GM12878 (cell line): ENCODE measurements around the gene SEC14L6. TPM values are rescaled to one million over a fixed set of nuclear protein-coding genes. Genes with fewer than 3 reads are reported as not detected.

Source experiments
- ATAC-seq: fragments of 200-7000 bp; cut with Tn5 transposase; 3 replicates; pipeline ENCODE4 v1.9.1; 2020; ENCODE audit warnings: mild to moderate bottlenecking, moderate library complexity
- BruUV-seq: library from RNA; stranded (reverse); fragments of 400-500 nt; replicated peaks from 2 replicates; lab custom pipeline; 2021; lab: Mats Ljungman, UMichigan
- CTCF ChIA-PET: fragments of 300-600 bp; sonication (Branson Sonifier 250); formaldehyde crosslinking; extraction: SDS; loops from one replicate; lab custom pipeline; 2021; ENCODE audit warnings: inconsistent platforms; lab: Yijun Ruan, JAX
- POLR2A ChIA-PET: fragments of 350-600 bp; formaldehyde crosslinking; extraction: SDS; loops from one replicate; lab custom pipeline; 2021; ENCODE audit warnings: inconsistent platforms; lab: Charles Lee
- RAD21 ChIA-PET: fragments of 300-600 bp; sonication (Branson Sonifier 250); formaldehyde crosslinking; loops from one replicate; lab custom pipeline; 2023; ENCODE audit warnings: antibody characterized with exemption; ENCODE audit not compliant: unreplicated experiment; lab: Charles Lee
- SMC1A ChIA-PET: fragments of 300-600 bp; sonication (Branson Sonifier 250); formaldehyde crosslinking; loops from one replicate; lab custom pipeline; 2023; ENCODE audit not compliant: unreplicated experiment, uncharacterized antibody; lab: Charles Lee
- DNase-seq: peaks from one replicate; pipeline ENCODE4 v3.0.0-alpha.2; 2011; ENCODE audit warnings: low read depth, low spot score
- FAIRE-seq: peaks from 3 replicates; lab custom pipeline; 2011; peaks lifted over from hg19 to GRCh38; lab: Jason Lieb, UNC
- H2AFZ ChIP-seq: 2 replicates; pipeline ENCODE4 v1.6.0; 2011; ENCODE audit warnings: low read depth, low read length, control low read depth; ENCODE audit not compliant: control insufficient read depth
- H3K27ac ChIP-seq: 2 replicates; pipeline ENCODE4 v1.5.1; 2011; ENCODE audit warnings: control low read depth; ENCODE audit not compliant: control insufficient read depth, insufficient read depth
- H3K27me3 ChIP-seq, 2 experiments: replicated peaks in 1 of 2; 2 replicates each; pipeline versions ENCODE4 v1.6.0 to v1.6.1; 2011; ENCODE audit warnings: low read length in 1 of 2; ENCODE audit not compliant: control insufficient read depth in 2 of 2, insufficient read depth in 2 of 2
- H3K36me3 ChIP-seq, 2 experiments: 2 replicates each; pipeline ENCODE4 v1.5.1; 2011; ENCODE audit warnings: low read length in 1 of 2; ENCODE audit not compliant: control insufficient read depth in 2 of 2, insufficient read depth in 2 of 2
- H3K4me1 ChIP-seq: 2 replicates; pipeline ENCODE4 v1.6.1; 2011; ENCODE audit warnings: mild to moderate bottlenecking, low read length, moderate library complexity, mixed read lengths; ENCODE audit not compliant: control insufficient read depth, insufficient read depth
- H3K4me2 ChIP-seq: 2 replicates; pipeline ENCODE4 v1.6.0; 2011; ENCODE audit warnings: control low read depth; ENCODE audit not compliant: control insufficient read depth, insufficient read depth
- H3K4me3 ChIP-seq: fragments of 200-600 bp; sonication (generic); 2 replicates; pipeline ENCODE4 v1.5.1; 2016
- H3K79me2 ChIP-seq: 2 replicates; pipeline ENCODE4 v1.6.0; 2011; ENCODE audit warnings: low read length; ENCODE audit not compliant: control insufficient read depth, insufficient read depth
- H3K9ac ChIP-seq: 2 replicates; pipeline ENCODE4 v1.8.0; 2011; ENCODE audit warnings: low read length, control low read depth, mixed read lengths; ENCODE audit not compliant: control insufficient read depth, insufficient read depth
- H3K9me3 ChIP-seq: replicated peaks from 3 replicates; pipeline ENCODE4 v1.5.1; 2011; ENCODE audit warnings: mild to moderate bottlenecking, low read length; ENCODE audit not compliant: control insufficient read depth, insufficient read depth
- H4K20me1 ChIP-seq: 2 replicates; pipeline ENCODE4 v1.6.0; 2011; ENCODE audit not compliant: control insufficient read depth, insufficient read depth
- BCL3 ChIP-seq: IDR thresholded peaks from 2 replicates; pipeline ENCODE4 v1.6.1; 2011; ENCODE audit warnings: borderline replicate concordance, low read depth, mild to moderate bottlenecking, moderate library complexity, low read length; ENCODE audit not compliant: insufficient read depth, poor library complexity, severe bottlenecking
- CEBPZ ChIP-seq: fragments of 150-350 bp; IDR thresholded peaks from 2 replicates; pipeline ENCODE4 v1.6.1; 2016; ENCODE audit warnings: low read depth, low read length
- CREM ChIP-seq: IDR thresholded peaks from 2 replicates; pipeline ENCODE4 v1.6.1; 2014; ENCODE audit warnings: antibody characterized with exemption, low read depth
- HDAC2 ChIP-seq: fragments of 200-600 bp; sonication (generic); IDR thresholded peaks from 2 replicates; pipeline ENCODE4 v1.6.1; 2017
- SIX5 ChIP-seq: IDR thresholded peaks from 2 replicates; pipeline ENCODE4 v1.6.1; 2011; ENCODE audit warnings: mild to moderate bottlenecking, low read depth, low read length, moderate library complexity; ENCODE audit not compliant: severe bottlenecking
- WGBS: methylation state at CpG from one replicate; pipeline ENCODE4 v1.1.6; 2016; ENCODE audit warnings: low lambda C conversion rate; ENCODE audit not compliant: insufficient replicate concordance, insufficient coverage; ENCODE audit errors: missing lambda C conversion rate; 5-methylcytosine and 5-hydroxymethylcytosine counted together
- in situ Hi-C: fragments of 300-500 bp; cut with MboI; formaldehyde crosslinking; loops from 9 replicates; pipeline ENCODE4 v1.14.3; 2018; ENCODE audit warnings: mixed read lengths
- intact Hi-C: fragments of 100-400 bp; cut with micrococcal nuclease; formaldehyde crosslinking; loops from one replicate; pipeline ENCODE4 v1.14.2; 2022; ENCODE audit not compliant: unreplicated experiment
- polyA plus RNA-seq, 11 experiments: library from polyadenylated mRNA; depleted of rRNA in 4 of 11; unstranded in 6 of 11; stranded (reverse) in 5 of 11; fragments of >200 nt; fragmentation: Nextera tagmentation in 4 of 11; fragmentation: Illumina TruSeq in 1 of 11; extraction: Ambion mirVana in 4 of 11; extraction: Trizol in 1 of 11; gene quantifications; 1 replicate in 1 of 11; 2 replicates in 10 of 11; pipeline versions ENCODE4 v1.2.1 to v1.2.3, GENCODE V29; 2011 to 2016; ENCODE audit warnings: inconsistent platforms in 2 of 11, missing spikeins in 2 of 11, low read depth in 1 of 11
- total RNA-seq, 4 experiments: library from RNA; depleted of rRNA in 3 of 4; stranded (reverse); fragments of >200 nt in 3 of 4; fragmentation: Illumina TruSeq in 1 of 4; extraction: Trizol in 1 of 4; gene quantifications; 2 replicates each; pipeline versions ENCODE4 v1.2.1 to v1.2.3, GENCODE V29; 2013 to 2021
- TF ChIP-seq, protein P1 (sequence below): IDR thresholded peaks from 2 replicates; pipeline ENCODE4 v1.6.1; 2011; ENCODE audit warnings: low read depth, low read length, improper control_type of control experiment, borderline replicate concordance

SEC14L6 gene
- total and polyA plus RNA-seq, 10 of the 15 experiments (the other 5 are each of a cell fraction or from before 2014, with no cell fraction given) = not detected

GRCh38 chr22:30514252-30514651, 32.3 kb downstream of the SEC14L6 start (continued):
- TF ChIP-seq, protein P1, sequence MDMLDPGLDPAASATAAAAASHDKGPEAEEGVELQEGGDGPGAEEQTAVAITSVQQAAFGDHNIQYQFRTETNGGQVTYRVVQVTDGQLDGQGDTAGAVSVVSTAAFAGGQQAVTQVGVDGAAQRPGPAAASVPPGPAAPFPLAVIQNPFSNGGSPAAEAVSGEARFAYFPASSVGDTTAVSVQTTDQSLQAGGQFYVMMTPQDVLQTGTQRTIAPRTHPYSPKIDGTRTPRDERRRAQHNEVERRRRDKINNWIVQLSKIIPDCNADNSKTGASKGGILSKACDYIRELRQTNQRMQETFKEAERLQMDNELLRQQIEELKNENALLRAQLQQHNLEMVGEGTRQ = no peak
- no peak for TF ChIP-seq CEBPZ

- Histone ChIP-seq H3K4me2 (no peak overlapping the region), H3K79me2 (no peaks in the 10 kb centered on the region), H2AFZ (no peak overlapping the region), H3K27me3 (peaks cover 0 to 2% of the 10 kb centered on the region in 2 experiments; a peak in 1 of 4 replicates), H3K27ac (no peak overlapping the region), H3K4me3 (no peak overlapping the region), H3K4me1 (no peaks in the 10 kb centered on the region)
- ChIA-PET SMC1A (no interaction called here), POLR2A (no interaction called here), RAD21 (no interaction called here)
- intact Hi-C loops = no loop called here
- BruUV-seq = no TSS peak
- no peak for FAIRE-seq
- ATAC-seq = no peak
- TF ChIP-seq HDAC2 = no peak
- no peak for TF ChIP-seq BCL3
- no peak for TF ChIP-seq SIX5
- TF ChIP-seq CREM = no peak
- TF ChIP-seq, all 136 proteins: peak for 0
- Histone ChIP-seq H3K36me3 (no peaks in the 10 kb centered on the region), H3K9me3 (no peaks in the 10 kb centered on the region), H4K20me1 (no peaks in the 10 kb centered on the region), H3K9ac (no peak overlapping the region)
- CTCF ChIA-PET = no interaction called here
- no peak for DNase-seq
- in situ Hi-C loops = no loop called here
- 64% methylated on average over 6 of the region's 6 CpGs for whole genome bisulfite sequencing
Measured at GRCh38 chr22:30513462-30513861, 33.1 kb downstream of the SEC14L6 start.
